ENCODE measurements around the gene GLRA3. TPM values are rescaled to one million over a fixed set of nuclear protein-coding genes. Genes with fewer than 3 reads are reported as not detected.
"Not testable (repeated sequence)": the region's sequence is repeated elsewhere in the genome, so short reads cannot be mapped to it uniquely, and the experiment has no call there.

Gene GLRA3
- total RNA-seq, 1 donor from 2014 or later: not detected

GRCh38 chr4:174808836-174809235 is 20.2 kb downstream of the GLRA3 start:
- intact Hi-C loops (cut with DNase I): no loop called here
- no peak for TF ChIP-seq CTCF (IDR thresholded peaks at IDR 0.05)
- Histone ChIP-seq H3K27ac (no peak overlapping the region), H3K4me3 (no peak overlapping the region), H3K4me1 (no peaks in the 10 kb centered on the region), H3K36me3 (no peaks in the 10 kb centered on the region), H3K27me3 (no peaks in the 10 kb centered on the region), H3K9me3 (no peaks in the 10 kb centered on the region)
- DNase-seq (no peak), ATAC-seq (no peak)

- TF ChIP-seq CTCF (IDR thresholded peaks at IDR 0.05): no peak
- no peak overlapping the region for H3K27ac ChIP-seq
- DNase-seq (no peak), ATAC-seq (no peak)
- intact Hi-C loops (cut with DNase I): no loop called here
- H3K27me3 ChIP-seq: no peaks in the 10 kb centered on the region
- H3K36me3 ChIP-seq: no peaks in the 10 kb centered on the region
- H3K4me1 ChIP-seq: no peaks in the 10 kb centered on the region
- no peaks in the 10 kb centered on the region for H3K9me3 ChIP-seq
- no peak overlapping the region for H3K4me3 ChIP-seq
Observed at GRCh38 chr4:174808119-174808518, 20.9 kb downstream of the GLRA3 start.

- ATAC-seq (no peak), DNase-seq (no peak)
- intact Hi-C loops (cut with DNase I): no loop called here
- Histone ChIP-seq H3K36me3 (no peaks in the 10 kb centered on the region), H3K27ac (no peak overlapping the region), H3K4me3 (no peak overlapping the region), H3K27me3 (no peaks in the 10 kb centered on the region), H3K9me3 (no peaks in the 10 kb centered on the region), H3K4me1 (no peaks in the 10 kb centered on the region)
- TF ChIP-seq CTCF (IDR thresholded peaks at IDR 0.05): no peak
Observed at GRCh38 chr4:174805746-174806145, 23.3 kb downstream of the GLRA3 start.

- H3K27ac ChIP-seq: no peak overlapping the region
- no peaks in the 10 kb centered on the region for H3K4me1 ChIP-seq
- no peaks in the 10 kb centered on the region for H3K36me3 ChIP-seq
- intact Hi-C loops (cut with DNase I): no loop called here
- no peak for ATAC-seq
- DNase-seq: no peak
- no peak for TF ChIP-seq CTCF (IDR thresholded peaks at IDR 0.05)
- no peaks in the 10 kb centered on the region for H3K9me3 ChIP-seq
- no peaks in the 10 kb centered on the region for H3K27me3 ChIP-seq
- no peak overlapping the region for H3K4me3 ChIP-seq
Observed at GRCh38 chr4:174794543-174795094, 34.4 kb downstream of the GLRA3 start.

- no peaks in the 10 kb centered on the region for H3K36me3 ChIP-seq
Observed at GRCh38 chr4:174789657-174790056, 39.4 kb downstream of the GLRA3 start.

GRCh38 chr4:174778274-174778986 is 50.6 kb downstream of the GLRA3 start:
- H3K9me3 ChIP-seq; H3K4me1 ChIP-seq; H3K4me3 ChIP-seq; H3K36me3 ChIP-seq; H3K27me3 ChIP-seq; ATAC-seq; H3K27ac ChIP-seq; intact Hi-C loops (cut with DNase I): not testable (repeated sequence)
- DNase-seq: peak; percentile 41

More at GRCh38 chr4:174789657-174790056, 39.4 kb downstream of the GLRA3 start:
- Histone ChIP-seq H3K27me3 (no peaks in the 10 kb centered on the region), H3K4me1 (no peaks in the 10 kb centered on the region), H3K4me3 (no peak overlapping the region), H3K27ac (no peak overlapping the region), H3K9me3 (no peaks in the 10 kb centered on the region)
- no peak for DNase-seq
- intact Hi-C loops (cut with DNase I): no loop called here
- TF ChIP-seq CTCF (IDR thresholded peaks at IDR 0.05): no peak
- ATAC-seq: no peak
